NCI-H2171 (cell line): Measurements from ENCODE around the gene NAA11.
A peak's percentile ranks its signal among the peaks of the same experiment; 100 is the strongest.
"Not testable (repeated sequence)": the region's sequence is repeated elsewhere in the genome, so short reads cannot be mapped to it uniquely, and the experiment has no call there.

Experiments used
- DNase-seq: peaks from one replicate; lab custom pipeline; 2025; lab: John Stamatoyannopoulos, UW

The NAA11 gene

GRCh38 chr4:79308971-79309370, 16.9 kb downstream of the NAA11 start:
- DNase-seq, result no peak

- no peak for DNase-seq
Measured at GRCh38 chr4:79308137-79308536, 17.7 kb downstream of the NAA11 start.

GRCh38 chr4:79306795-79307194, 19.1 kb downstream of the NAA11 start:
- no peak for DNase-seq

- no peak for DNase-seq
Measured at GRCh38 chr4:79300280-79300679, 25.6 kb downstream of the NAA11 start.

GRCh38 chr4:79298484-79298883, 27.4 kb downstream of the NAA11 start:
- no peak for DNase-seq

GRCh38 chr4:79298027-79298426, 27.8 kb downstream of the NAA11 start:
- DNase-seq, result no peak

GRCh38 chr4:79297479-79297878, 28.4 kb downstream of the NAA11 start:
- DNase-seq, result no peak

- no peak for DNase-seq
Measured at GRCh38 chr4:79296768-79297428, 29.0 kb downstream of the NAA11 start.

GRCh38 chr4:79295086-79295485, 30.8 kb downstream of the NAA11 start:
- no peak for DNase-seq

GRCh38 chr4:79294064-79294463, 31.8 kb downstream of the NAA11 start:
- DNase-seq, result no peak

GRCh38 chr4:79292008-79292407, 33.9 kb downstream of the NAA11 start:
- no peak for DNase-seq

GRCh38 chr4:79290376-79290775, 35.5 kb downstream of the NAA11 start:
- DNase-seq, result no peak

- peak; percentile 18 for DNase-seq
Measured at GRCh38 chr4:79288185-79288584, 37.7 kb downstream of the NAA11 start.

GRCh38 chr4:79287718-79288117, 38.1 kb downstream of the NAA11 start:
- peak; percentile 18 for DNase-seq

- no peak for DNase-seq
Measured at GRCh38 chr4:79287076-79287475, 38.8 kb downstream of the NAA11 start.

- DNase-seq, result no peak
Measured at GRCh38 chr4:79281566-79282359, 44.1 kb downstream of the NAA11 start.

- DNase-seq, result not testable (repeated sequence)
Measured at GRCh38 chr4:79277467-79277866, 48.4 kb downstream of the NAA11 start.

- peak; percentile 52 for DNase-seq
Measured at GRCh38 chr4:79273915-79274314, 51.9 kb downstream of the NAA11 start.

GRCh38 chr4:79272761-79273160, 53.1 kb downstream of the NAA11 start:
- no peak for DNase-seq

- no peak for DNase-seq
Measured at GRCh38 chr4:79272126-79272525, 53.7 kb downstream of the NAA11 start.

- peak; percentile 11 for DNase-seq
Measured at GRCh38 chr4:79267671-79268070, 58.2 kb downstream of the NAA11 start.
